Mucosa of stomach (tissue), 1 donor: ENCODE data around the gene NSA2.

ENCODE experiments used
- H3K27me3 ChIP-seq: one replicate; pipeline ENCODE4 v1.7.0; 2013; ENCODE audit warnings: mild to moderate bottlenecking, low read length; ENCODE audit not compliant: control insufficient read depth, insufficient read depth
- H3K36me3 ChIP-seq: one replicate; pipeline ENCODE4 v1.7.0; 2013; ENCODE audit warnings: low read length; ENCODE audit not compliant: control insufficient read depth, insufficient read depth
- H3K4me1 ChIP-seq: one replicate; pipeline ENCODE4 v1.7.0; 2013; ENCODE audit warnings: mild to moderate bottlenecking, low read length; ENCODE audit not compliant: control insufficient read depth, insufficient read depth
- H3K4me3 ChIP-seq: one replicate; pipeline ENCODE4 v1.7.0; 2013; ENCODE audit warnings: low read length
- H3K9ac ChIP-seq: one replicate; pipeline ENCODE4 v1.7.0; 2013; ENCODE audit warnings: mild to moderate bottlenecking, low read length, moderate library complexity
- H3K9me3 ChIP-seq: one replicate; pipeline ENCODE4 v1.7.0; 2013; ENCODE audit warnings: mild to moderate bottlenecking, low read length, moderate library complexity; ENCODE audit not compliant: control insufficient read depth
- donor health status: Pancreatic carcinoma.

The NSA2 gene

GRCh38 chr5:74829413-74829812, 62.4 kb downstream of the NSA2 start:
- Histone ChIP-seq H3K4me1 (peaks cover 13% of the 10 kb centered on the region), H3K9ac (no peak overlapping the region), H3K9me3 (no peaks in the 10 kb centered on the region), H3K4me3 (no peak overlapping the region), H3K27me3 (no peaks in the 10 kb centered on the region), H3K36me3 (no peaks in the 10 kb centered on the region)
